ENCODE results near the gene JMJD1C. TPM values are rescaled to one million over a fixed set of nuclear protein-coding genes. Genes with fewer than 3 reads are reported as not detected.

Gene JMJD1C
- total RNA-seq, 2 donors from 2014 or later, result 68.7 to 74.5 TPM

DNA sequence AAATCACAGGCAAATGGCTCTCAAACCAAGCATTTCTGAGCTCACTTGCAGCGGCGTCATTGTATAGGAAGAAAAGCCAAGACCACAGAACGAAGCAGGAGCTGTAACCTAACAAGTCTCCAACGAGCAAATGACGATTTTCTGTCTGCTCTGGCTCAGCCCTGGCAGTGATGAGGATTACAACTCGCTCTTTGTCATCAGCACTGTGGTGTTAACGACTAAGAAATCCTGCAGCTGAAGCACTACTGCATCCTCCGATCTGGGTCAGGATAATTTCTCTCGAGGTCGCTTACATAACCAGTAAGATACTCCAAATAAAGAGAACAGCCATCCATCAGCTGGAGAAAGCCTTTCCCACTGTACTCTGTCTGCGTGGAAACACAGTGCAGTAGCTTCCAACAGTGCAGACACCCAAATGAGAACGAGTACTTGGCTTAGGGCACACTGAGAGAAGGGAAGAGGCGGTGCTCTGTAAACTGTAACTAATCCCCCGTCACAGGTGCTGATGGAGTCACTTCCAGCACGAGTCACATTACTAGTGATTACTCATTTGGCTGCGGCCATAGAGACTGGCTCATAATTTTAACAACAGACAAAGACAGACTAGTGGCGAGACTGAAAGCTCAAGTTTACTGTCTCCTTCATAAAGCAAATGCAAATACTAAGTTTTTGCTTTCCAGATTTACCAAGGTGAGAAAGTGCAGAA is 196.8 kb downstream of the JMJD1C start:
- Mint-ChIP-seq H3K27ac (peak overlapping the region; percentile 97), H3K4me3 (peak overlapping the region; percentile 92), H3K27me3 (no peaks in the 10 kb centered on the region), H3K9me3 (no peaks in the 10 kb centered on the region), H3K36me3 (ENCODE audit: low read depth) (peaks cover 30% of the 10 kb centered on the region), H3K4me1 (peaks cover 16% of the 10 kb centered on the region)
- peak; percentile 95 for ATAC-seq (replicated peaks)

DNA sequence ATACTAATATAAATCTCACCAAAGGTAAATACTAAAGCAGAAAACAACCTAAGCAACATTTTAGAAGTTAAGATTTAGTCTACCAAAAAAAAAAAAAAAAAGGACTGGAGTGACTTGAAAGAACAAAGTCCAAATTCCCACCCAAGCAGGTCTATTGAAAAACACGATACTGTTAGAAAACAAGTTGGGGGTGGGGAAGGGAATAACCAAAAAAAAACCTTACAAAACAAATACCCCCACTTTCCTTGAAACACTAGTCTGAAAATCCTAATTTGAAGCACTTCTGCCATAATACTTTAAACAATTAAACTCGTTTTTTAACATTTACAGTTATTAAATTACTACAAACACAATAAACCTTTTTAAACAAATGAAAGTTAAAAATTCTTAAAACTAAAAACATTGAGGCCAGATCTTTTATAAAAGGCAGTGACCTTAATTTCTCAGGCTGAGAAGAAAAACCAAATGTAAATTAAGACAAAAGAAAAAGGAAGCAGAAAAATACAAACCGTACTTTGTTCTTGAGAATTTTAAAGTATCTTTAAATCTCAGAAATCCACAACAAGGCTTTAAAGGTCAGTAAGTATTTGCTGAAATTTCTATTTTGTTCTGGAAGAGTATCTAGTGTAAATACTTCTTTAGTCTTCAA is 197.5 kb downstream of the JMJD1C start:
- H3K4me3 Mint-ChIP-seq, result peak overlapping the region; percentile 92
- no peak for ATAC-seq (replicated peaks)
- peak overlapping the region; percentile 97 for H3K27ac Mint-ChIP-seq

GRCh38 chr10:63267414-63268148 is 198.2 kb downstream of the JMJD1C start:
- no peak for ATAC-seq (replicated peaks)
- Mint-ChIP-seq H3K27ac (peak overlapping the region; percentile 97), H3K4me1 (peaks cover 10% of the 10 kb centered on the region), H3K27me3 (no peaks in the 10 kb centered on the region), H3K9me3 (no peaks in the 10 kb centered on the region), H3K4me3 (peak overlapping the region; percentile 92), H3K36me3 (ENCODE audit: low read depth) (peaks cover 43% of the 10 kb centered on the region)

More for the DNA sequence above, 197.5 kb downstream of the JMJD1C start:
- no peaks in the 10 kb centered on the region for H3K9me3 Mint-ChIP-seq
- no peaks in the 10 kb centered on the region for H3K27me3 Mint-ChIP-seq
- H3K4me1 Mint-ChIP-seq, result peaks cover 9% of the 10 kb centered on the region
- peaks cover 36% of the 10 kb centered on the region for H3K36me3 Mint-ChIP-seq (ENCODE audit: low read depth)

DNA sequence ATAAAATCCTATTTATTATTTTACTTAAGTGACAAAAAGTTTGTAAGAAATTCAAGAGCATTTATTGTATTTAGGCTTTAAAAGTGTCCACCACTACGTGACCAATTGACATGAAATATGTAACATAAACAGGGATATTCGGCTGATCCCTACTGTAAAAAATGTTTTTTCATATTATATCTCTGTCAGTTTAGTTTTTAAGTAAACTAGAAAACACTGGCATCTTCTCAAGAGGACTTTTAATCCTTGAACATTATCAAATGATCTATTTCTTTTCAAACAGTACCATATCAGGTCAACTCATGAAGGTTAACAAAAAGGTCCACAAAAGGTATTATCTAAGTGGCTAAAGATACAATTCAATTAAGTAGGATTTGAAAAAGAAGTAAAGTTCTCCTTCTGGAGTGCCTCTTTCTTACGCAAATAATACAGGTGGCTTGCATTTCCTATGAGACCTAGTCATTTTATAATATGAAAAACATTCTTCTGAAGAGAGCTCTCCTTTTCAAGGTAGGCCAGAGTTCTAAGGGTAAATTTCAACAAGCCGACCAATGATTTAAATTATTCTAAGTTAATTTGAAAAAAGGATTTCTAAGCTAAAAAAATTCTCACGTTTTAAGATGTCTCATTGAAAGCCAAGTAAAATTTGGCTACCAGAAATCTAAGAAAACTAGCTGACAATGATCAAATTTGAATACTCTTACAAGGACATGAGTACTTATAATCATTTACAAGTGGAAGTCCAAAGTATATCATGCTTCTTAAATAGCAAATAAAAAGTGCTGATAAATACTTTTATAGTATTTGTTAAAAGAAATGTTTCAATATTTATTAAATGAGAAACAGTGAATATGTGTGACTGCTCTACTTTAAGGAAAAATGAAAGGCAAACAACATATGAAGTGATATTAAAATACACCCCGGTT is 199.1 kb downstream of the JMJD1C start:
- peaks cover 13% of the 10 kb centered on the region for H3K4me1 Mint-ChIP-seq
- H3K4me3 Mint-ChIP-seq, result peak overlapping the region; percentile 92
- H3K9me3 Mint-ChIP-seq, result no peaks in the 10 kb centered on the region
- H3K36me3 Mint-ChIP-seq (ENCODE audit: low read depth), result peaks cover 50% of the 10 kb centered on the region
- H3K27me3 Mint-ChIP-seq, result no peaks in the 10 kb centered on the region
- ATAC-seq (replicated peaks), result no peak
- peak overlapping the region; percentile 97 for H3K27ac Mint-ChIP-seq

GRCh38 chr10:63265683-63266235 is 200.0 kb downstream of the JMJD1C start:
- H3K27ac Mint-ChIP-seq, result peak overlapping the region; percentile 97
- ATAC-seq (replicated peaks), result no peak
- peaks cover 21% of the 10 kb centered on the region for H3K4me1 Mint-ChIP-seq
- no peaks in the 10 kb centered on the region for H3K27me3 Mint-ChIP-seq
- peak overlapping the region; percentile 92 for H3K4me3 Mint-ChIP-seq
- peaks cover 59% of the 10 kb centered on the region for H3K36me3 Mint-ChIP-seq (ENCODE audit: low read depth)
- no peaks in the 10 kb centered on the region for H3K9me3 Mint-ChIP-seq

DNA sequence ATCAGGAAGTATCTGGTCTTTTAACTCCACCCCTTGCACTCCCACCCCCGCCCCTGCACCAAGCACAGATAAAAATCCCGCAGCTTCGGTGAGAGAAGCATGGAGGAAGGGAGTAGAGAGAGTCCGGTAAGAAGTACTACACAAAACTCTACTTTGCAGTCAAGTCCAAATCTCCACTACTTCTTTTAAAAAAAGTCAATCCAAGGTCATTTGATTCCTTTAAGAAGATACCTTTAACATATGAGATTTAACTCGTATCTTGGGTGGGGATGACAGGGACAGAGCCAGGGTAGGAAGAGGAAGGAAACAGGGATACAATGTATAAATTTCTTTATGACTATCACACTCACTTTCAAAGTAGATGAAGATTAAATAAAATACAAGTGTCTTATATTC is 200.6 kb downstream of the JMJD1C start:
- no peak for ATAC-seq (replicated peaks)

DNA sequence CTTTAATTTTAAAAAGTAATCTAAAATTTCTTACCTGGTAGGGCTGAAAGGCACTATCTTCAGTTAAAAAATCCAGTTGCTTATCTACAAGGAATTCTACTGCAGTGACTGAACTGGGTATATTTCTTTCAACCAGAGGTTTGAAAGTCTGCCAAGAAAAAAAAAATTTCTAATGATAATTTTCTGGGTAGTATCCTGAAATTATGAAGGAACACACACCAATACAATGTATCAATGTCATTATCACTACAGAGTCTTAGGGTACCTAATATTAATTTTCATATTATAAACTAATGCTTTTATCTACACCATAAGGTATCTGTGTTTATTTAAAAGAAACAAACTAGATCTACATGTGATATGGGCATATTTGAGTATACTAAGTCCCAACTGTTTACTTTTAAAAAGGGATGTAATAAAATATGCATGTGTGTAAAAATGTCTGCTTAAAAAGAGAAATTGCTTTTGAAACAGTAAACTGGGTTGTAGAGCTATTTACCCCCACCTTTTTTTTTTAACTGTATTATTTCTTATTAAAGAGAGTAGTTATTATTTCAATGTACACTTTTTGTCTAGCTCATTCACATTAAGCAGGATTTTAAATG is 201.1 kb downstream of the JMJD1C start:
- peak overlapping the region; percentile 92 for H3K4me3 Mint-ChIP-seq
- H3K36me3 Mint-ChIP-seq (ENCODE audit: low read depth), result peaks cover 70% of the 10 kb centered on the region
- H3K9me3 Mint-ChIP-seq, result no peaks in the 10 kb centered on the region
- no peaks in the 10 kb centered on the region for H3K27me3 Mint-ChIP-seq
- H3K4me1 Mint-ChIP-seq, result peaks cover 18% of the 10 kb centered on the region
- peak overlapping the region; percentile 97 for H3K27ac Mint-ChIP-seq
- no peak for ATAC-seq (replicated peaks)

More for the DNA sequence above, 200.6 kb downstream of the JMJD1C start:
- peaks cover 18% of the 10 kb centered on the region for H3K4me1 Mint-ChIP-seq
- H3K36me3 Mint-ChIP-seq (ENCODE audit: low read depth), result peaks cover 65% of the 10 kb centered on the region
- peak overlapping the region; percentile 97 for H3K27ac Mint-ChIP-seq
- H3K27me3 Mint-ChIP-seq, result no peaks in the 10 kb centered on the region
- H3K9me3 Mint-ChIP-seq, result no peaks in the 10 kb centered on the region
- peak overlapping the region; percentile 92 for H3K4me3 Mint-ChIP-seq

- Mint-ChIP-seq H3K4me3 (peak overlapping the region; percentile 63), H3K27ac (no peak overlapping the region), H3K27me3 (no peaks in the 10 kb centered on the region), H3K36me3 (ENCODE audit: low read depth) (peaks cover 75% of the 10 kb centered on the region), H3K4me1 (peaks cover 39% of the 10 kb centered on the region), H3K9me3 (no peaks in the 10 kb centered on the region)
- no peak for ATAC-seq (replicated peaks)
These were observed 203.2 kb downstream of the JMJD1C start for GRCh38 chr10:63262430-63263073.

GRCh38 chr10:63261496-63261895 is 204.3 kb downstream of the JMJD1C start:
- H3K27ac Mint-ChIP-seq, result peak overlapping the region; percentile 15
- H3K4me1 Mint-ChIP-seq, result peaks cover 42% of the 10 kb centered on the region
- no peaks in the 10 kb centered on the region for H3K9me3 Mint-ChIP-seq
- H3K27me3 Mint-ChIP-seq, result no peaks in the 10 kb centered on the region
- ATAC-seq (replicated peaks), result peak; percentile 61
- H3K36me3 Mint-ChIP-seq (ENCODE audit: low read depth), result peaks cover 78% of the 10 kb centered on the region
- peak overlapping the region; percentile 63 for H3K4me3 Mint-ChIP-seq

DNA sequence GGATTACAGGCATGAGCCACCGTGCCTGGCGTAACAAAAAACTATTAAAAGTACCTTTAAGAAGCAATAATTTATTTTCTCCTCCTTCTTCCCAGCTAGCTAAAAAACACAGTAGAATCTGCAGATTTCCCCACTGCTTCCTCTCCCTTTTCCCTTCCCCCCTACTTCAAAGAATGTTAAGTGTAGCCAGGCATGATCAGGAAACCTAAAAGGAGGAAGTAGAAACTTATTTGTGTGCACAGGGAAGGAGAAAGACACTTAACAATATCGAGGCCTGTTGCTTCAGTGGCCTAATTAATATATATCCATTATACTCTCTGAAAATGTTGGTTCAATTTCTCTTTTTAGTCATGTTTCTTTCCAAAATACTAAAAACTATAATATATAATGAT is 204.9 kb downstream of the JMJD1C start:
- peaks cover 79% of the 10 kb centered on the region for H3K36me3 Mint-ChIP-seq (ENCODE audit: low read depth)

DNA sequence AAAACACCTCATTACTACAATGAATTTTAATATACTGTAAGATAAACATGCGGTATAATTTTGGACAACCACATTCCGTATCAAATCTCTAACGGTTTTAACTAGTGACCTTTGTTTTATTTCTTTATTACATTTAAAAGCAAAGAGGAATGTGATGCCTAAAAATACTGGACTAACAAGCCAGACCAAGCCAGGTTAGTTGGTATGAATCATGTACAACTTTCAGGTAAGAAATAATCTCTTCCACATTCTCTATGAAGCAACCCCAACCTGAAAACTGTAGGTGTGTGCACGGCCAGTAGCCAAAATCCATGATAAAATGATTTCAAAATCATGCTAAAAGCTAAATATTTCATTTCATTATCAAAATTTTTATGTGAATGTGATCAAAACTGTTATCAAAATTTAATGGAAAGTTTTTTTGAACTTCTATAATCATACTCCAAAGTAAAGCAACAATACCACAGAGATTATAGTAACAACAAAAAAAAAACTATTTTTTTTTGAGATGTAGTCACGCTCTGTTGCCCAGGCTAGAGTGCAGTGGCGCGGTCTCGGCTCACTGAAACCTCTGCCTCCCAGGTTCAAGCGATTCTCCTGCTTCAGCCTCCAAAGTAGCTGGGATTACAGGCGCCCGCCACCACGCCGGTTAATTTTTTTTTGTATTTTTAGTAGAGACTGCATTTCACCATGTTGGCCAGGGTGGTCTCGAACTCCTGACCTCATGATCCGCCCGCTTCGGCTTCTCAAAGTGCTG is 205.5 kb downstream of the JMJD1C start:
- Mint-ChIP-seq H3K4me1 (peaks cover 44% of the 10 kb centered on the region), H3K27me3 (no peaks in the 10 kb centered on the region), H3K9me3 (no peaks in the 10 kb centered on the region), H3K27ac (no peak overlapping the region), H3K36me3 (ENCODE audit: low read depth) (peaks cover 78% of the 10 kb centered on the region), H3K4me3 (peak overlapping the region; percentile 63)
- ATAC-seq (replicated peaks), result no peak

More for the DNA sequence above, 204.9 kb downstream of the JMJD1C start:
- no peaks in the 10 kb centered on the region for H3K27me3 Mint-ChIP-seq
- H3K27ac Mint-ChIP-seq, result peak overlapping the region; percentile 15
- no peak for ATAC-seq (replicated peaks)
- no peaks in the 10 kb centered on the region for H3K9me3 Mint-ChIP-seq
- peak overlapping the region; percentile 63 for H3K4me3 Mint-ChIP-seq
- peaks cover 44% of the 10 kb centered on the region for H3K4me1 Mint-ChIP-seq

DNA sequence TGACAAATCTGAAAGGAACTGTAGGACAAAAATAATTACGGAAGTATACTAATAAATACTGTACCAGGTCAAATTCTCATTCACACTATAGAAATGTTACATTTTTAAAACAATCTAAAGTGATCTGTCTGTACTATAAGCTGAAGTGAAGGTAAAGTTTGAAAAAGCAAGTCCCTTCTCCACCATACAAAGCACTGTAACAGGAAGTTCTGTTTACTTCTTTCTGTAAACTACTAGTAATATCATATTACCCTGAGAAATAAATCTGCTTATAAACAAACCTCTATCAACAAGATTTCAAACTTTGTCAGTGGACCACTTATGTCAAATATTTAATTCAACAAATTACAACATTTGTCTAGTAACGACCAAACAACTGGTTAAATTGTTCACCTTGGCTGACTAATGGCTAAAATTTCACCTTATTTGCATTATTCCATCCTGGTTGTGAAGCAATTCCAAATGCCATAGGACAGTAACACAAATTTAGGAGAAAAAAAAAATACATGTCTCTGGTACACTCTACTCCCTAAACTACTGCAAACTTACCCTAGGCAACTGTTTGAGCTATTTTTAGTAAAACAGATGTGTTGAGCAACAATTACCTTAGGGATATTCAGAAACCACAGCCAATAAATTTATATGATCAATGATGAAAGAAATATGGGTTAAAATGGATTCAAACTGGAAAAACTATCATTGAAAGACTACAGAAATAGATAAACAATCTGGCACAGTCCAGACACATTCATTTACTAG is 206.7 kb downstream of the JMJD1C start:
- ATAC-seq (replicated peaks), result no peak
- Mint-ChIP-seq H3K4me3 (peak overlapping the region; percentile 36), H3K27me3 (no peaks in the 10 kb centered on the region), H3K27ac (peak overlapping the region; percentile 70), H3K9me3 (no peaks in the 10 kb centered on the region), H3K4me1 (peaks cover 45% of the 10 kb centered on the region), H3K36me3 (ENCODE audit: low read depth) (peaks cover 84% of the 10 kb centered on the region)

Data from activated T-helper 17 cell treated with anti-CD3 and anti-CD28 coated beads, Interleukin-2, amount 50 U/mL, for 72 hours (primary cell).